Measurements from ENCODE around the gene SH3YL1. TPM values are rescaled to one million over a fixed set of nuclear protein-coding genes. Genes with fewer than 3 reads are reported as not detected.
A peak's percentile ranks its signal among the peaks of the same experiment; 100 is the strongest.

The SH3YL1 gene
- total RNA-seq, 4 donors from 2014 or later = 70.7 to 344 (median 98.0) TPM

- 63 to 67% methylated on average over 6 of the region's 6 CpGs for WGBS, 2 donors (ENCODE audit: low coverage in 1 of 2)
- no peak for TF ChIP-seq POLR2AphosphoS5 (IDR thresholded peaks at IDR 0.05)
- TF ChIP-seq, protein P1, sequence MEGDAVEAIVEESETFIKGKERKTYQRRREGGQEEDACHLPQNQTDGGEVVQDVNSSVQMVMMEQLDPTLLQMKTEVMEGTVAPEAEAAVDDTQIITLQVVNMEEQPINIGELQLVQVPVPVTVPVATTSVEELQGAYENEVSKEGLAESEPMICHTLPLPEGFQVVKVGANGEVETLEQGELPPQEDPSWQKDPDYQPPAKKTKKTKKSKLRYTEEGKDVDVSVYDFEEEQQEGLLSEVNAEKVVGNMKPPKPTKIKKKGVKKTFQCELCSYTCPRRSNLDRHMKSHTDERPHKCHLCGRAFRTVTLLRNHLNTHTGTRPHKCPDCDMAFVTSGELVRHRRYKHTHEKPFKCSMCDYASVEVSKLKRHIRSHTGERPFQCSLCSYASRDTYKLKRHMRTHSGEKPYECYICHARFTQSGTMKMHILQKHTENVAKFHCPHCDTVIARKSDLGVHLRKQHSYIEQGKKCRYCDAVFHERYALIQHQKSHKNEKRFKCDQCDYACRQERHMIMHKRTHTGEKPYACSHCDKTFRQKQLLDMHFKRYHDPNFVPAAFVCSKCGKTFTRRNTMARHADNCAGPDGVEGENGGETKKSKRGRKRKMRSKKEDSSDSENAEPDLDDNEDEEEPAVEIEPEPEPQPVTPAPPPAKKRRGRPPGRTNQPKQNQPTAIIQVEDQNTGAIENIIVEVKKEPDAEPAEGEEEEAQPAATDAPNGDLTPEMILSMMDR (IDR thresholded peaks at IDR 0.05) = peak; percentile 35 to 61 (median 53)
- Histone ChIP-seq H3K27me3 (no peaks in the 10 kb centered on the region), H3K4me3 (no peak overlapping the region), H3K36me3 (peaks cover 0 to 39% (median 10%) of the 10 kb centered on the region in 4 donors), H3K9me3 (peaks cover 0 to 3% of the 10 kb centered on the region in 2 donors), H3K4me1 (no peaks in the 10 kb centered on the region), H3K27ac (no peak overlapping the region)
- in situ Hi-C loops (cut with MboI; ENCODE audit: low pct_ligation_motif_present in 1 of 4, low pct_unique_long_range_greater_than_20kb in 1 of 4, low sequenced_read_pairs in 3 of 4) = no loop called here
- DNase-seq = no peak
- intact Hi-C loops (cut with DNase I; ENCODE audit: low total_unique reads) = loop anchor here (5.0 kb wide), 1 partner anchor 396 kb away; no protein-coding TSS in a partner anchor
Measured at GRCh38 chr2:246489-247144, 17.2 kb downstream of the SH3YL1 start.

DNA sequence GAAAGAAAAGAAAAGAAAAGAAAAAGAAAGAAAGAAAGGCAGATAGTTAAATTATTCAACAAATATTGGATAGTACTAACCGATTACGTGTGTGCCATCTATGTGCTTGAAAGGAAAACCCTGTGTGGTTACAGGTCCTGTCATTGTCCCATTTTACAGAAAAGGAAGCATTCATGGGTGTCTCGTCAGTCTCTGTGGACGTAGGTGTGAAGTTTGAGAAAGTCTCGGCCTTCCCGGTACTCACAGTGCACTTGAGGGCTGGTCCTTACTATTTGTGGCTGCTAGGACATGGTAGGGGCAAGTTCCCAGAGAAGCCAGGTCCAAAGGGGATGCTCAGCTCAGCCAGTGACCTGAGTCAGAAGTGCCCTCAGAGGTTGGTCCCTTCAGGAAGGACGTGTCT is 19.3 kb downstream of the SH3YL1 start:
- in situ Hi-C loops (cut with MboI; ENCODE audit: low pct_ligation_motif_present in 1 of 4, low pct_unique_long_range_greater_than_20kb in 1 of 4, low sequenced_read_pairs in 3 of 4) (no loop called here), intact Hi-C loops (cut with DNase I; ENCODE audit: low total_unique reads) (no loop called here)
- H3K27me3 ChIP-seq = no peaks in the 10 kb centered on the region
- peaks cover 0 to 3% of the 10 kb centered on the region in 2 donors for H3K9me3 ChIP-seq
- H3K27ac ChIP-seq = no peak overlapping the region
- no peak overlapping the region for H3K4me3 ChIP-seq
- DNase-seq = no peak
- no peaks in the 10 kb centered on the region for H3K4me1 ChIP-seq
- WGBS, 2 donors (ENCODE audit: low coverage in 1 of 2) = 88 to 90% methylated on average over 3 to 7 of the region's 7 CpGs
- TF ChIP-seq EP300 (IDR thresholded peaks at IDR 0.05; ENCODE audit: low read depth) (no peak), POLR2AphosphoS5 (IDR thresholded peaks at IDR 0.05) (no peak), POLR2A (IDR thresholded peaks at IDR 0.05) (no peak)
- TF ChIP-seq, protein P1 (IDR thresholded peaks at IDR 0.05) = no peak
- H3K36me3 ChIP-seq = peaks cover 0 to 44% (median 10%) of the 10 kb centered on the region in 4 donors

DNA sequence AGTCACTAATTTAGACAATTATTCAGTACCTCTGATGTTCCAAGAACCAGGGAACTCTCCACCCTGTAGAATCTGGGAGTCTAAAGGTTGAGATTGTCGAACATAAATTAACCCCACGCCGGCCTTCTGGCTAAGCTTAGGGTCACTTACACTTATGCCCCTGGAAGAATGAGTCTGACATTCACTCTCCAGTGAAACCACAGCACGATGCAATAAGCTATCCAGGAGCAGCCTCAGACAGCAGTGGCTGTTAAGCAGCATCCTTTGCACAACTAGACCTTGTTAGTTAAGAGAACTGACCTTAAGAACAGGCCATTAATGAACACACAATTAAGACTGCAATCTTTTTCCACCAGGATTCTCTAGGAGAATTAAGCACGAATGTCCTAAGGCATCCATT is 25.0 kb downstream of the SH3YL1 start:
- H3K9me3 ChIP-seq = peaks cover 0 to 3% of the 10 kb centered on the region in 2 donors
- WGBS, 2 donors (ENCODE audit: low coverage in 1 of 2) = 82 to 100% methylated on average over 1 to 5 of the region's 5 CpGs
- TF ChIP-seq POLR2A (IDR thresholded peaks at IDR 0.05) = no peak
- TF ChIP-seq, protein P1 (IDR thresholded peaks at IDR 0.05) = no peak
- no peak for TF ChIP-seq EP300 (IDR thresholded peaks at IDR 0.05; ENCODE audit: low read depth)
- TF ChIP-seq POLR2AphosphoS5 (IDR thresholded peaks at IDR 0.05) = no peak
- no peaks in the 10 kb centered on the region for H3K27me3 ChIP-seq
- H3K4me1 ChIP-seq = no peaks in the 10 kb centered on the region
- no peak for DNase-seq
- intact Hi-C loops (cut with DNase I; ENCODE audit: low total_unique reads) = no loop called here
- in situ Hi-C loops (cut with MboI; ENCODE audit: low pct_ligation_motif_present in 1 of 4, low pct_unique_long_range_greater_than_20kb in 1 of 4, low sequenced_read_pairs in 3 of 4) = no loop called here
- H3K4me3 ChIP-seq = no peak overlapping the region
- H3K27ac ChIP-seq = no peak overlapping the region
- peaks cover 0 to 22% (median 9%) of the 10 kb centered on the region in 4 donors for H3K36me3 ChIP-seq

GRCh38 chr2:238431-238830 is 25.4 kb downstream of the SH3YL1 start:
- 57 to 73% methylated on average over 3 of the region's 3 CpGs for WGBS, 2 donors (ENCODE audit: low coverage in 1 of 2)

More at GRCh38 chr2:238431-238830, 25.4 kb downstream of the SH3YL1 start:
- Histone ChIP-seq H3K27ac (no peak overlapping the region), H3K36me3 (peaks cover 0 to 22% (median 11%) of the 10 kb centered on the region in 4 donors), H3K27me3 (no peaks in the 10 kb centered on the region), H3K4me3 (no peak overlapping the region), H3K4me1 (no peaks in the 10 kb centered on the region), H3K9me3 (peaks cover 0 to 3% of the 10 kb centered on the region in 2 donors)
- intact Hi-C loops (cut with DNase I; ENCODE audit: low total_unique reads) = no loop called here
- TF ChIP-seq, protein P1 (IDR thresholded peaks at IDR 0.05) = no peak
- TF ChIP-seq EP300 (IDR thresholded peaks at IDR 0.05; ENCODE audit: low read depth) (no peak), POLR2A (IDR thresholded peaks at IDR 0.05) (no peak), POLR2AphosphoS5 (IDR thresholded peaks at IDR 0.05) (no peak)
- in situ Hi-C loops (cut with MboI; ENCODE audit: low pct_ligation_motif_present in 1 of 4, low pct_unique_long_range_greater_than_20kb in 1 of 4, low sequenced_read_pairs in 3 of 4) = no loop called here
- no peak for DNase-seq
